ENCODE measurements around the gene MEDAG. TPM values are rescaled to one million over a fixed set of nuclear protein-coding genes. Genes with fewer than 3 reads are reported as not detected.

MEDAG gene
- total and polyA plus RNA-seq, 2 donors (not counting 1 experiment from before 2014, with no cell fraction given), result 0.12 TPM; not detected in 1

- no peak overlapping the region for H3K27ac Mint-ChIP-seq
- ChIA-PET CTCF (interaction anchor here (2.0 kb wide), 1 partner anchor 17 kb away, joined by 6 read pairs; no protein-coding TSS in a partner anchor), POLR2A (no interaction called here)
- no peaks in the 10 kb centered on the region for H4K20me1 ChIP-seq (ENCODE audit: control insufficient read depth, insufficient read depth, low read length, poor library complexity, severe bottlenecking)
- no peak for DNase-seq
- H3K4me1 ChIP-seq (ENCODE audit: control insufficient read depth in 2 of 2, insufficient read depth in 2 of 2, low read length in 2 of 2), result no peaks in the 10 kb centered on the region
- intact Hi-C loops (cut with micrococcal nuclease), result no loop called here
- H3K4me2 ChIP-seq (replicated peaks; ENCODE audit: low read depth, low read length, poor library complexity, severe bottlenecking), result no peak overlapping the region
- TF ChIP-seq, protein P1, sequence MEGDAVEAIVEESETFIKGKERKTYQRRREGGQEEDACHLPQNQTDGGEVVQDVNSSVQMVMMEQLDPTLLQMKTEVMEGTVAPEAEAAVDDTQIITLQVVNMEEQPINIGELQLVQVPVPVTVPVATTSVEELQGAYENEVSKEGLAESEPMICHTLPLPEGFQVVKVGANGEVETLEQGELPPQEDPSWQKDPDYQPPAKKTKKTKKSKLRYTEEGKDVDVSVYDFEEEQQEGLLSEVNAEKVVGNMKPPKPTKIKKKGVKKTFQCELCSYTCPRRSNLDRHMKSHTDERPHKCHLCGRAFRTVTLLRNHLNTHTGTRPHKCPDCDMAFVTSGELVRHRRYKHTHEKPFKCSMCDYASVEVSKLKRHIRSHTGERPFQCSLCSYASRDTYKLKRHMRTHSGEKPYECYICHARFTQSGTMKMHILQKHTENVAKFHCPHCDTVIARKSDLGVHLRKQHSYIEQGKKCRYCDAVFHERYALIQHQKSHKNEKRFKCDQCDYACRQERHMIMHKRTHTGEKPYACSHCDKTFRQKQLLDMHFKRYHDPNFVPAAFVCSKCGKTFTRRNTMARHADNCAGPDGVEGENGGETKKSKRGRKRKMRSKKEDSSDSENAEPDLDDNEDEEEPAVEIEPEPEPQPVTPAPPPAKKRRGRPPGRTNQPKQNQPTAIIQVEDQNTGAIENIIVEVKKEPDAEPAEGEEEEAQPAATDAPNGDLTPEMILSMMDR (IDR thresholded peaks at IDR 0.05), result no peak
- TF ChIP-seq EZH2 (IDR thresholded peaks at IDR 0.05; ENCODE audit: borderline replicate concordance, insufficient read depth, low read depth, low read length, poor library complexity, severe bottlenecking), result no peak
- no peak overlapping the region for H3K9ac ChIP-seq (ENCODE audit: low read length)
- H3K79me2 ChIP-seq (ENCODE audit: control insufficient read depth, insufficient read depth, low read length), result no peaks in the 10 kb centered on the region
- no peak overlapping the region for H3K4me3 ChIP-seq (ENCODE audit: control extremely low read depth in 1 of 5, extremely low read depth in 1 of 5, insufficient read depth in 1 of 5, low read depth in 2 of 5, low read length in 4 of 5)
- no peaks in the 10 kb centered on the region for H3K4me1 Mint-ChIP-seq
- WGBS (ENCODE audit: insufficient coverage), result 95% methylated on average over 5 of the region's 13 CpGs
- ATAC-seq (ENCODE audit: low read depth), result no peak
- no peak overlapping the region for H2AFZ ChIP-seq (ENCODE audit: insufficient read depth, low read depth, low read length, poor library complexity, severe bottlenecking)
- peaks cover 0 to 8% (median 2%) of the 10 kb centered on the region in 4 experiments for H3K27me3 ChIP-seq (replicated peaks in 1 of 4; ENCODE audit: control extremely low read depth in 1 of 4, control insufficient read depth in 3 of 4, insufficient read depth in 4 of 4, low read length in 3 of 4)
- peaks cover 4% of the 10 kb centered on the region for H3K9me3 Mint-ChIP-seq (ENCODE audit: insufficient read depth)
- H3K4me3 Mint-ChIP-seq, result no peak overlapping the region
- no peak overlapping the region for H3K27ac ChIP-seq (ENCODE audit: low read length in 2 of 2)
- peaks cover 0 to 8% (median 5%) of the 10 kb centered on the region in 3 donors for H3K9me3 ChIP-seq (ENCODE audit: control extremely low read depth in 1 of 3, control insufficient read depth in 2 of 3, insufficient read depth in 1 of 3, low read length in 2 of 3)
- peaks cover 30% of the 10 kb centered on the region for H3K27me3 Mint-ChIP-seq
- no peaks in the 10 kb centered on the region for H3K36me3 ChIP-seq (replicated peaks in 1 of 2; ENCODE audit: control extremely low read depth in 1 of 2, control insufficient read depth in 1 of 2, extremely low read depth in 1 of 2, insufficient read depth in 2 of 2, low read length in 1 of 2)
Observed at GRCh38 chr13:30882996-30883766, 22.9 kb upstream of the MEDAG start.

GRCh38 chr13:30884543-30884942, 21.5 kb upstream of the MEDAG start:
- no peak overlapping the region for H3K4me3 Mint-ChIP-seq
- no peak for TF ChIP-seq EZH2 (IDR thresholded peaks at IDR 0.05; ENCODE audit: borderline replicate concordance, insufficient read depth, low read depth, low read length, poor library complexity, severe bottlenecking)
- TF ChIP-seq, protein P1 (IDR thresholded peaks at IDR 0.05), result no peak
- Histone ChIP-seq H4K20me1 (ENCODE audit: control insufficient read depth, insufficient read depth, low read length, poor library complexity, severe bottlenecking) (no peaks in the 10 kb centered on the region), H3K4me1 (ENCODE audit: control insufficient read depth in 2 of 2, insufficient read depth in 2 of 2, low read length in 2 of 2) (no peaks in the 10 kb centered on the region), H3K4me2 (replicated peaks; ENCODE audit: low read depth, low read length, poor library complexity, severe bottlenecking) (no peak overlapping the region), H3K9ac (ENCODE audit: low read length) (no peak overlapping the region), H3K4me3 (ENCODE audit: control extremely low read depth in 1 of 5, extremely low read depth in 1 of 5, insufficient read depth in 1 of 5, low read depth in 2 of 5, low read length in 4 of 5) (no peak overlapping the region), H3K27me3 (replicated peaks in 1 of 4; ENCODE audit: control extremely low read depth in 1 of 4, control insufficient read depth in 3 of 4, insufficient read depth in 4 of 4, low read length in 3 of 4) (peaks cover 0 to 8% (median 0%) of the 10 kb centered on the region in 4 experiments), H3K9me3 (ENCODE audit: control extremely low read depth in 1 of 3, control insufficient read depth in 2 of 3, insufficient read depth in 1 of 3, low read length in 2 of 3) (peaks cover 3 to 10% (median 7%) of the 10 kb centered on the region in 3 donors), H3K27ac (ENCODE audit: low read length in 2 of 2) (no peak overlapping the region), H2AFZ (ENCODE audit: insufficient read depth, low read depth, low read length, poor library complexity, severe bottlenecking) (no peak overlapping the region), H3K79me2 (ENCODE audit: control insufficient read depth, insufficient read depth, low read length) (no peaks in the 10 kb centered on the region), H3K36me3 (replicated peaks in 1 of 2; ENCODE audit: control extremely low read depth in 1 of 2, control insufficient read depth in 1 of 2, extremely low read depth in 1 of 2, insufficient read depth in 2 of 2, low read length in 1 of 2) (no peaks in the 10 kb centered on the region)
- ChIA-PET CTCF (interaction anchor here (2.0 kb wide), 1 partner anchor 19 kb away, joined by 6 read pairs; no protein-coding TSS in a partner anchor), POLR2A (no interaction called here)
- ATAC-seq (ENCODE audit: low read depth), result no peak
- peaks cover 4% of the 10 kb centered on the region for H3K9me3 Mint-ChIP-seq (ENCODE audit: insufficient read depth)
- H3K27me3 Mint-ChIP-seq, result peaks cover 33% of the 10 kb centered on the region
- H3K4me1 Mint-ChIP-seq, result no peaks in the 10 kb centered on the region
- no peak overlapping the region for H3K27ac Mint-ChIP-seq
- intact Hi-C loops (cut with micrococcal nuclease), result no loop called here
- DNase-seq, result no peak
- WGBS (ENCODE audit: insufficient coverage), result 92% methylated on average over 4 of the region's 5 CpGs
